Astrocyte of the cerebellum (primary cell): ENCODE measurements around the gene ABTB1.

Source experiments
- DNase-seq: peaks from one replicate; pipeline ENCODE4 v3.0.0-alpha.2; 2011; ENCODE audit warnings: low read depth
- H3K4me3 ChIP-seq: 2 replicates; pipeline ENCODE4 v1.5.1; 2011; ENCODE audit warnings: mild to moderate bottlenecking, low read depth, low read length, moderate library complexity
- CTCF ChIP-seq: IDR thresholded peaks from 2 replicates; pipeline ENCODE4 v1.5.1; 2012; ENCODE audit warnings: low read length, low read depth, moderate library complexity, mild to moderate bottlenecking; ENCODE audit errors: missing control alignments
- in situ Hi-C: cut with HindIII; loops from 2 replicates; pipeline ENCODE4 v1.10.0; 2017; ENCODE audit warnings: low sequenced_read_pairs

Gene ABTB1

GRCh38 chr3:127658234-127658633, 14.5 kb upstream of the ABTB1 start:
- in situ Hi-C loops: loop anchor here (5.0 kb wide), 1 partner anchor 309 kb away; no protein-coding TSS in a partner anchor
- no peak for DNase-seq
- H3K4me3 ChIP-seq: no peak overlapping the region
- no peak for TF ChIP-seq CTCF

- in situ Hi-C loops: no loop called here
- no peak overlapping the region for H3K4me3 ChIP-seq
- TF ChIP-seq CTCF: no peak
- DNase-seq: no peak
Measured at GRCh38 chr3:127660621-127661251, 12.0 kb upstream of the ABTB1 start.

GRCh38 chr3:127661600-127661999, 11.2 kb upstream of the ABTB1 start:
- DNase-seq: no peak
- TF ChIP-seq CTCF: no peak
- no peak overlapping the region for H3K4me3 ChIP-seq
- in situ Hi-C loops: no loop called here

GRCh38 chr3:127662001-127662469, 10.7 kb upstream of the ABTB1 start:
- in situ Hi-C loops: no loop called here
- TF ChIP-seq CTCF: no peak
- DNase-seq: no peak
- H3K4me3 ChIP-seq: no peak overlapping the region

GRCh38 chr3:127663151-127663550, 9.6 kb upstream of the ABTB1 start:
- in situ Hi-C loops: no loop called here

GRCh38 chr3:127665165-127665564, 7.6 kb upstream of the ABTB1 start:
- in situ Hi-C loops: no loop called here
- no peak for TF ChIP-seq CTCF
- DNase-seq: no peak
- no peak overlapping the region for H3K4me3 ChIP-seq

More at GRCh38 chr3:127663151-127663550, 9.6 kb upstream of the ABTB1 start:
- no peak overlapping the region for H3K4me3 ChIP-seq
- no peak for TF ChIP-seq CTCF
- no peak for DNase-seq
